Transverse colon (tissue), 4 donors: ENCODE measurements around the gene KCNJ6. TPM values are rescaled to one million over a fixed set of nuclear protein-coding genes. Genes with fewer than 3 reads are reported as not detected.
"Not testable (repeated sequence)": the region's sequence is repeated elsewhere in the genome, so short reads cannot be mapped to it uniquely, and the experiment has no call there.

Source experiments
- DNase-seq: peaks from one replicate; pipeline ENCODE4 v3.0.0-alpha.2; 2019
- H3K27ac ChIP-seq, 4 donors: fragments of 200-600 bp; sonication (generic); 2 replicates each; pipeline ENCODE4 v1.5.1; 2016 to 2018; ENCODE audit warnings: inconsistent platforms in 4 of 4
- H3K27me3 ChIP-seq: fragments of 200-600 bp; sonication (generic); 2 replicates; pipeline ENCODE4 v1.5.1; 2017; ENCODE audit warnings: inconsistent platforms
- H3K36me3 ChIP-seq, 4 donors: fragments of 200-600 bp; sonication (generic); 2 replicates each; pipeline ENCODE4 v1.5.1; 2017 to 2019; ENCODE audit warnings: inconsistent platforms in 4 of 4
- H3K4me1 ChIP-seq, 4 donors: fragments of 200-600 bp; sonication (generic); 2 replicates each; pipeline ENCODE4 v1.5.1; 2017 to 2020; ENCODE audit warnings: inconsistent platforms in 4 of 4
- H3K4me3 ChIP-seq, 4 donors: fragments of 200-600 bp; sonication (generic); 1 replicate in 1 of 4; 2 replicates in 3 of 4; pipeline versions ENCODE4 v1.5.1 to v1.6.1; 2017 to 2019; ENCODE audit warnings: inconsistent platforms in 4 of 4
- H3K9me3 ChIP-seq, 2 donors: fragments of 200-600 bp; sonication (generic); 2 replicates each; pipeline ENCODE4 v1.5.1; 2017 to 2019; ENCODE audit warnings: inconsistent platforms in 2 of 2
- CTCF ChIP-seq, 5 experiments: fragments of 200-600 bp in 3 of 5; fragments of 450-650 bp in 2 of 5; sonication (generic) in 3 of 5; IDR thresholded peaks; 1 replicate in 2 of 5; 2 replicates in 3 of 5; pipeline ENCODE4 v1.5.1; 2016 to 2017; ENCODE audit warnings: antibody characterized with exemption in 5 of 5, inconsistent platforms in 3 of 5, mild to moderate bottlenecking in 2 of 5, moderate library complexity in 1 of 5
- EP300 ChIP-seq: sonication (generic); formaldehyde crosslinking; IDR thresholded peaks from one replicate; pipeline ENCODE4 v1.6.1; 2017; ENCODE audit warnings: antibody characterized with exemption, low read depth
- POLR2A ChIP-seq: fragments of 450-650 bp; IDR thresholded peaks from one replicate; pipeline ENCODE4 v1.6.1; 2016; ENCODE audit warnings: antibody characterized with exemption, mild to moderate bottlenecking, moderate library complexity
- POLR2AphosphoS5 ChIP-seq, 3 donors: sonication (generic); formaldehyde crosslinking; IDR thresholded peaks; one replicate each; pipeline ENCODE4 v1.6.1; 2016; ENCODE audit warnings: antibody characterized with exemption in 3 of 3
- WGBS, 2 donors: methylation state at CpG; one replicate each; pipeline ENCODE4 v1.1.5; 2018; ENCODE audit warnings: low coverage in 1 of 2; 5-methylcytosine and 5-hydroxymethylcytosine counted together
- in situ Hi-C, 4 donors: fragments of 200-750 bp; cut with MboI; loops; one replicate each; pipeline versions ENCODE4 v1.15.0 to v1.15.1; 2017; ENCODE audit warnings: low sequenced_read_pairs in 3 of 4, low pct_ligation_motif_present in 1 of 4, low pct_unique_long_range_greater_than_20kb in 1 of 4
- intact Hi-C: fragments of 100-400 bp; cut with DNase I; formaldehyde crosslinking; loops from one replicate; pipeline ENCODE4 v1.15.1; 2023; ENCODE audit warnings: low total_unique reads
- total RNA-seq, 4 donors: library from RNA; depleted of rRNA; stranded (reverse); fragments of >200 nt; gene quantifications; one replicate each; pipeline ENCODE4 v1.1.0, GENCODE V29; 2016

The KCNJ6 gene
- total RNA-seq, 4 donors from 2014 or later, result 0.14 to 0.16 TPM; not detected in 2

- no peaks in the 10 kb centered on the region for H3K36me3 ChIP-seq
- H3K4me3 ChIP-seq, result no peak overlapping the region
- H3K27ac ChIP-seq, result no peak overlapping the region
- in situ Hi-C loops, result loop anchor here in 3 of 4 donors (25.0 kb wide), 2 partner anchors 420 to 645 kb away; no protein-coding TSS in a partner anchor
- intact Hi-C loops, result no loop called here
- no peaks in the 10 kb centered on the region for H3K4me1 ChIP-seq
- TF ChIP-seq CTCF (IDR thresholded peaks at IDR 0.05), result no peak
- WGBS, 2 donors, result 69 to 100% methylated on average over 2 to 4 of the region's 4 CpGs
- no peaks in the 10 kb centered on the region for H3K9me3 ChIP-seq
- H3K27me3 ChIP-seq, result peaks cover 3% of the 10 kb centered on the region
- DNase-seq, result no peak
Measured at GRCh38 chr21:37717534-37717933, 198.7 kb downstream of the KCNJ6 start.

- intact Hi-C loops, H3K27me3 ChIP-seq, H3K36me3 ChIP-seq, H3K9me3 ChIP-seq, H3K27ac ChIP-seq, H3K4me3 ChIP-seq, H3K4me1 ChIP-seq, DNase-seq: not testable (repeated sequence)
- in situ Hi-C loops, result loop anchor here in 3 of 4 donors (25.0 kb wide), 2 partner anchors 425 to 650 kb away; no protein-coding TSS in a partner anchor
Measured at GRCh38 chr21:37712569-37712934, 203.7 kb downstream of the KCNJ6 start.

- WGBS, 2 donors, result 29 to 40% methylated on average over 2 to 3 of the region's 3 CpGs
- Histone ChIP-seq H3K4me1 (peaks cover 0 to 10% (median 0%) of the 10 kb centered on the region in 4 donors), H3K27ac (no peak overlapping the region), H3K9me3 (no peaks in the 10 kb centered on the region), H3K36me3 (no peaks in the 10 kb centered on the region), H3K4me3 (no peak overlapping the region), H3K27me3 (peaks cover 3% of the 10 kb centered on the region)
- intact Hi-C loops, result no loop called here
- TF ChIP-seq POLR2AphosphoS5 (IDR thresholded peaks at IDR 0.05) (no peak), CTCF (IDR thresholded peaks at IDR 0.05) (peak; percentile 55 to 77 (median 61))
- peak; percentile 49 for DNase-seq
- in situ Hi-C loops, result loop anchor here in 3 of 4 donors (25.0 kb wide), 2 partner anchors 425 to 650 kb away; no protein-coding TSS in a partner anchor
Measured at GRCh38 chr21:37711836-37712568, 204.3 kb downstream of the KCNJ6 start.

GRCh38 chr21:37711286-37711829 lies 204.9 kb downstream of the KCNJ6 start:
- WGBS, 2 donors, result 73 to 76% methylated on average over 4 to 9 of the region's 9 CpGs
- TF ChIP-seq EP300 (no peak), POLR2AphosphoS5 (IDR thresholded peaks at IDR 0.05) (no peak), CTCF (IDR thresholded peaks at IDR 0.05) (no peak), POLR2A (no peak)
- DNase-seq, result no peak
- peaks cover 0 to 10% (median 0%) of the 10 kb centered on the region in 4 donors for H3K4me1 ChIP-seq
- H3K9me3 ChIP-seq, result no peaks in the 10 kb centered on the region
- intact Hi-C loops (no loop called here), in situ Hi-C loops (loop anchor here in 3 of 4 donors (25.0 kb wide), 2 partner anchors 426 to 651 kb away; no protein-coding TSS in a partner anchor)
- no peak overlapping the region for H3K4me3 ChIP-seq
- H3K27ac ChIP-seq, result no peak overlapping the region
- H3K27me3 ChIP-seq, result peaks cover 1% of the 10 kb centered on the region
- H3K36me3 ChIP-seq, result no peaks in the 10 kb centered on the region
